ENCODE data around the gene RAB24. TPM values are rescaled to one million over a fixed set of nuclear protein-coding genes. Genes with fewer than 3 reads are reported as not detected.
A peak's percentile ranks its signal among the peaks of the same experiment; 100 is the strongest.

RAB24 gene
- total RNA-seq, 1 donor from 2014 or later = 35.9 TPM

- H3K4me3 ChIP-seq (ENCODE audit: low read depth, low read length) = no peak overlapping the region
- H3K27me3 ChIP-seq (ENCODE audit: control insufficient read depth, insufficient read depth, low read length) = no peaks in the 10 kb centered on the region
- H3K36me3 ChIP-seq (ENCODE audit: control insufficient read depth, insufficient read depth, low read length) = peaks cover 7% of the 10 kb centered on the region
- TF ChIP-seq CTCF (IDR thresholded peaks at IDR 0.05; ENCODE audit: insufficient read depth, low read length, poor library complexity, severe bottlenecking) = no peak
- no peak for DNase-seq (ENCODE audit: low read depth)
These were observed 27.7 kb upstream of the RAB24 start for GRCh38 chr5:177330991-177331842.

GRCh38 chr5:177329883-177330282 lies 26.4 kb upstream of the RAB24 start:
- Histone ChIP-seq H3K27me3 (ENCODE audit: control insufficient read depth, insufficient read depth, low read length) (no peaks in the 10 kb centered on the region), H3K36me3 (ENCODE audit: control insufficient read depth, insufficient read depth, low read length) (peaks cover 7% of the 10 kb centered on the region), H3K4me3 (ENCODE audit: low read depth, low read length) (no peak overlapping the region)
- TF ChIP-seq CTCF (IDR thresholded peaks at IDR 0.05; ENCODE audit: insufficient read depth, low read length, poor library complexity, severe bottlenecking) = no peak
- DNase-seq (ENCODE audit: low read depth) = no peak

GRCh38 chr5:177328545-177329231 lies 25.2 kb upstream of the RAB24 start:
- Histone ChIP-seq H3K27me3 (ENCODE audit: control insufficient read depth, insufficient read depth, low read length) (no peaks in the 10 kb centered on the region), H3K36me3 (ENCODE audit: control insufficient read depth, insufficient read depth, low read length) (peaks cover 4% of the 10 kb centered on the region), H3K4me3 (ENCODE audit: low read depth, low read length) (no peak overlapping the region)
- TF ChIP-seq CTCF (IDR thresholded peaks at IDR 0.05; ENCODE audit: insufficient read depth, low read length, poor library complexity, severe bottlenecking) = no peak
- DNase-seq (ENCODE audit: low read depth) = no peak

- DNase-seq (ENCODE audit: low read depth) = peak; percentile 67
- Histone ChIP-seq H3K36me3 (ENCODE audit: control insufficient read depth, insufficient read depth, low read length) (peaks cover 2% of the 10 kb centered on the region), H3K27me3 (ENCODE audit: control insufficient read depth, insufficient read depth, low read length) (no peaks in the 10 kb centered on the region), H3K4me3 (ENCODE audit: low read depth, low read length) (no peak overlapping the region)
- no peak for TF ChIP-seq CTCF (IDR thresholded peaks at IDR 0.05; ENCODE audit: insufficient read depth, low read length, poor library complexity, severe bottlenecking)
These were observed 24.3 kb upstream of the RAB24 start for GRCh38 chr5:177327539-177328522.

- DNase-seq (ENCODE audit: low read depth) = no peak
- H3K36me3 ChIP-seq (ENCODE audit: control insufficient read depth, insufficient read depth, low read length) = peaks cover 2% of the 10 kb centered on the region
These were observed 22.4 kb upstream of the RAB24 start for GRCh38 chr5:177325868-177326381.

More at GRCh38 chr5:177325868-177326381, 22.4 kb upstream of the RAB24 start:
- TF ChIP-seq CTCF (IDR thresholded peaks at IDR 0.05; ENCODE audit: insufficient read depth, low read length, poor library complexity, severe bottlenecking) = no peak
- Histone ChIP-seq H3K27me3 (ENCODE audit: control insufficient read depth, insufficient read depth, low read length) (no peaks in the 10 kb centered on the region), H3K4me3 (ENCODE audit: low read depth, low read length) (no peak overlapping the region)

Measured in kidney epithelial cell (primary cell).